Measurements from ENCODE around the gene CHST7. TPM values are rescaled to one million over a fixed set of nuclear protein-coding genes. Genes with fewer than 3 reads are reported as not detected.

The CHST7 gene
- total and polyA plus RNA-seq, 10 of the 15 experiments (the other 5 are each of a cell fraction or from before 2014, with no cell fraction given) = 0.58 to 11.0 (median 5.4) TPM

- TF ChIP-seq MLLT1 (IDR thresholded peaks at IDR 0.05) = no peak; the same call in 1 of the 2 replicates
- no peak for TF ChIP-seq CTCF (IDR thresholded peaks at IDR 0.05 in 2 of 3, conservative IDR thresholded peaks at IDR 0.05 in 1 of 3; ENCODE audit: control insufficient read depth in 2 of 3, extremely low read depth in 1 of 3, insufficient read depth in 1 of 3, low read depth in 3 of 3, low read length in 3 of 3)
- TF ChIP-seq NR2F1 (conservative IDR thresholded peaks at IDR 0.05) = peak; percentile 98
- TF ChIP-seq ATF3 (IDR thresholded peaks at IDR 0.05; ENCODE audit: borderline replicate concordance, extremely low read depth, low read depth, low read length) = no peak
- peak; percentile 19; the same call in 1 of the 2 replicates for TF ChIP-seq PKNOX1 (IDR thresholded peaks at IDR 0.05)
- no peak for TF ChIP-seq ZNF217 (IDR thresholded peaks at IDR 0.05)
- TF ChIP-seq SRF (IDR thresholded peaks at IDR 0.05; ENCODE audit: low read depth in 2 of 2, low read length in 2 of 2) = 0 out of 4 replicates have a peak, but pooled peaks of 1 of the 2 experiments have one; percentile 8
- no peak for TF ChIP-seq HCFC1 (IDR thresholded peaks at IDR 0.05; ENCODE audit: low read length)
- no peak for TF ChIP-seq TCF12 (IDR thresholded peaks at IDR 0.05; ENCODE audit: low read depth, low read length)
- TF ChIP-seq YBX1 (IDR thresholded peaks at IDR 0.05) = no peak
- no peak for TF ChIP-seq ZBTB11 (CRISPR knock-in tag; IDR thresholded peaks at IDR 0.05)
- TF ChIP-seq ZSCAN29 (IDR thresholded peaks at IDR 0.05) = no peak
- no peak for TF ChIP-seq PAX8 (IDR thresholded peaks at IDR 0.05)
- TF ChIP-seq TCF3 (IDR thresholded peaks at IDR 0.05; ENCODE audit: borderline replicate concordance, insufficient read depth, low read depth, low read length) = no peak
- no peak for TF ChIP-seq SREBF2 (IDR thresholded peaks at IDR 0.05; ENCODE audit: low read length)
- peak; percentile 52; the same call in 1 of the 2 replicates for TF ChIP-seq POLR2A (IDR thresholded peaks at IDR 0.05; ENCODE audit: low read depth, low read length)
- TF ChIP-seq SUZ12 (IDR thresholded peaks at IDR 0.05; ENCODE audit: unreplicated experiment) = no peak
- no peak for TF ChIP-seq NFXL1 (IDR thresholded peaks at IDR 0.05; ENCODE audit: borderline replicate concordance)
These were observed 55.2 kb downstream of the CHST7 start (continued) for GRCh38 chrX:46628460-46629371.

Data from GM12878 (cell line).